Osteoblast (primary cell): ENCODE results near the gene HJURP. TPM values are rescaled to one million over a fixed set of nuclear protein-coding genes. Genes with fewer than 3 reads are reported as not detected.

Experiments
- DNase-seq: peaks from one replicate; pipeline ENCODE4 v3.0.0; 2011; ENCODE audit warnings: low spot score, mixed read lengths; ENCODE audit not compliant: insufficient read length; ENCODE audit errors: missing footprints
- H2AFZ ChIP-seq: 2 replicates; pipeline ENCODE4 v1.6.0; 2011; ENCODE audit warnings: mild to moderate bottlenecking, low read length
- H3K27ac ChIP-seq: 2 replicates; pipeline ENCODE4 v1.5.1; 2011; ENCODE audit warnings: mild to moderate bottlenecking, low read depth, low read length, moderate library complexity
- H3K27me3 ChIP-seq: 2 replicates; pipeline ENCODE4 v1.6.0; 2012; ENCODE audit warnings: mild to moderate bottlenecking, control low read depth, inconsistent platforms, low read length, moderate library complexity; ENCODE audit not compliant: insufficient read depth
- H3K36me3 ChIP-seq: 2 replicates; pipeline ENCODE4 v1.5.1; 2011; ENCODE audit warnings: mild to moderate bottlenecking, low read length, control low read depth, moderate library complexity; ENCODE audit not compliant: insufficient read depth
- H3K4me1 ChIP-seq: 2 replicates; pipeline ENCODE4 v1.5.1; 2011; ENCODE audit warnings: mild to moderate bottlenecking, low read length, control low read depth, moderate library complexity; ENCODE audit not compliant: insufficient read depth
- H3K4me2 ChIP-seq: 2 replicates; pipeline ENCODE4 v1.6.0; 2011; ENCODE audit warnings: mild to moderate bottlenecking, low read length; ENCODE audit not compliant: insufficient read depth
- H3K4me3 ChIP-seq: fragments of 200-600 bp; sonication (generic); 3 replicates; pipeline ENCODE4 v1.5.1; 2012; ENCODE audit warnings: mild to moderate bottlenecking, low read length, inconsistent platforms; ENCODE audit not compliant: insufficient read depth
- H3K79me2 ChIP-seq: 2 replicates; pipeline ENCODE4 v1.6.0; 2012; ENCODE audit warnings: mild to moderate bottlenecking, low read length, control low read depth, inconsistent platforms; ENCODE audit not compliant: insufficient read depth
- H3K9me3 ChIP-seq: 2 replicates; pipeline ENCODE4 v1.5.1; 2011; ENCODE audit warnings: low read depth, low read length, control low read depth
- H4K20me1 ChIP-seq: 2 replicates; pipeline ENCODE4 v1.6.0; 2012; ENCODE audit warnings: mild to moderate bottlenecking, low read length, control low read depth; ENCODE audit not compliant: insufficient read depth
- CTCF ChIP-seq: IDR thresholded peaks from 2 replicates; pipeline ENCODE4 v1.5.1; 2011; ENCODE audit warnings: mild to moderate bottlenecking, low read depth, low read length, moderate library complexity; ENCODE audit errors: extremely low read depth
- total RNA-seq: library from RNA; depleted of rRNA; stranded (reverse); fragments of >200 nt; gene quantifications from 2 replicates; pipeline ENCODE4 v1.2.3, GENCODE V29; 2012

Gene HJURP
- total RNA-seq, 1 donor, result 2.9 TPM

- H3K4me1 ChIP-seq, result no peaks in the 10 kb centered on the region
- H3K36me3 ChIP-seq, result no peaks in the 10 kb centered on the region
- no peaks in the 10 kb centered on the region for H3K9me3 ChIP-seq
- no peak overlapping the region for H3K4me2 ChIP-seq
- no peak overlapping the region for H3K27ac ChIP-seq
- H4K20me1 ChIP-seq, result no peaks in the 10 kb centered on the region
- peaks cover 31% of the 10 kb centered on the region for H3K27me3 ChIP-seq
- DNase-seq, result no peak
- no peaks in the 10 kb centered on the region for H3K79me2 ChIP-seq
- no peak overlapping the region for H2AFZ ChIP-seq
- no peak overlapping the region for H3K4me3 ChIP-seq
- no peak for TF ChIP-seq CTCF
Observed at GRCh38 chr2:233810385-233810784, 44.0 kb downstream of the HJURP start.

- no peak overlapping the region for H3K4me2 ChIP-seq
- H3K4me1 ChIP-seq, result no peaks in the 10 kb centered on the region
- no peak overlapping the region for H3K27ac ChIP-seq
- H3K4me3 ChIP-seq, result no peak overlapping the region
- no peaks in the 10 kb centered on the region for H3K9me3 ChIP-seq
- peak; percentile 35 for DNase-seq
- no peak for TF ChIP-seq CTCF
- H3K36me3 ChIP-seq, result no peaks in the 10 kb centered on the region
- peaks cover 36% of the 10 kb centered on the region for H3K27me3 ChIP-seq
- no peak overlapping the region for H2AFZ ChIP-seq
- no peaks in the 10 kb centered on the region for H3K79me2 ChIP-seq
- H4K20me1 ChIP-seq, result no peaks in the 10 kb centered on the region
Observed at GRCh38 chr2:233807966-233808935, 46.1 kb downstream of the HJURP start.

GRCh38 chr2:233807215-233807865, 47.0 kb downstream of the HJURP start:
- H3K79me2 ChIP-seq, result no peaks in the 10 kb centered on the region
- no peak for DNase-seq
- H3K27me3 ChIP-seq, result peaks cover 41% of the 10 kb centered on the region
- peak; percentile 30 for TF ChIP-seq CTCF
- no peak overlapping the region for H3K4me2 ChIP-seq
- H3K4me1 ChIP-seq, result no peaks in the 10 kb centered on the region
- no peak overlapping the region for H3K4me3 ChIP-seq
- H3K27ac ChIP-seq, result no peak overlapping the region
- H3K9me3 ChIP-seq, result no peaks in the 10 kb centered on the region
- no peaks in the 10 kb centered on the region for H3K36me3 ChIP-seq
- H2AFZ ChIP-seq, result no peak overlapping the region
- H4K20me1 ChIP-seq, result no peaks in the 10 kb centered on the region

GRCh38 chr2:233803994-233804393, 50.3 kb downstream of the HJURP start:
- Histone ChIP-seq H3K9me3 (no peaks in the 10 kb centered on the region), H4K20me1 (no peaks in the 10 kb centered on the region), H3K27me3 (peaks cover 30% of the 10 kb centered on the region), H3K4me2 (no peak overlapping the region), H3K4me1 (no peaks in the 10 kb centered on the region), H3K36me3 (no peaks in the 10 kb centered on the region), H2AFZ (no peak overlapping the region), H3K4me3 (no peak overlapping the region), H3K79me2 (no peaks in the 10 kb centered on the region), H3K27ac (no peak overlapping the region)
- peak; percentile 32 for DNase-seq
- TF ChIP-seq CTCF, result no peak
